Stromal cell of bone marrow (primary cell): Measurements from ENCODE around the gene PALM.
A peak's percentile ranks its signal among the peaks of the same experiment; 100 is the strongest.
"Not testable (repeated sequence)": the region's sequence is repeated elsewhere in the genome, so short reads cannot be mapped to it uniquely, and the experiment has no call there.

ENCODE experiments used
- DNase-seq: peaks from one replicate; pipeline ENCODE4 v3.0.0-alpha.2; 2012; ENCODE audit warnings: low read depth

PALM gene

GRCh38 chr19:708154-709143 lies at the start of gene PALM:
TSS of gene PALM (plus strand) at chr19:708935. CDS start at chr19:709147, 212 bp downstream.
- DNase-seq: no peak

- DNase-seq: no peak
Measured at GRCh38 chr19:660793-661426, 47.8 kb upstream of the PALM start.

- DNase-seq: no peak
Measured at GRCh38 chr19:661427-662196, 47.1 kb upstream of the PALM start.

GRCh38 chr19:662207-662961 lies 46.4 kb upstream of the PALM start:
- no peak for DNase-seq

GRCh38 chr19:662962-663681 lies 45.6 kb upstream of the PALM start, which contains the start of gene RNF126:
TSS of gene RNF126 (minus strand) at chr19:663214. CDS start at chr19:663121, 93 bp downstream.
- peak; percentile 79 for DNase-seq

GRCh38 chr19:663682-664117 lies 45.0 kb upstream of the PALM start:
- no peak for DNase-seq

GRCh38 chr19:664913-665443 lies 43.8 kb upstream of the PALM start:
- peak; percentile 37 for DNase-seq

GRCh38 chr19:666985-667573 lies 41.7 kb upstream of the PALM start:
- not testable (repeated sequence) for DNase-seq

- DNase-seq: not testable (repeated sequence)
Measured at GRCh38 chr19:668675-669434, 39.9 kb upstream of the PALM start.

GRCh38 chr19:670609-671075 lies 38.1 kb upstream of the PALM start:
- no peak for DNase-seq

GRCh38 chr19:674282-675151 lies 34.2 kb upstream of the PALM start:
- no peak for DNase-seq

- no peak for DNase-seq
Measured at GRCh38 chr19:676007-676338, 32.8 kb upstream of the PALM start.

GRCh38 chr19:676339-677105 lies 32.2 kb upstream of the PALM start, which contains the start of gene FSTL3:
TSS of gene FSTL3 (plus strand) at chr19:676392. CDS start at chr19:676424, 32 bp downstream.
- DNase-seq: no peak

GRCh38 chr19:677201-677600 lies 31.5 kb upstream of the PALM start:
- peak; percentile 50 for DNase-seq

- DNase-seq: no peak
Measured at GRCh38 chr19:677601-678436, 30.9 kb upstream of the PALM start.

- no peak for DNase-seq
Measured at GRCh38 chr19:678791-679388, 29.8 kb upstream of the PALM start.
